ENCODE results near the gene KLK3.

DNA sequence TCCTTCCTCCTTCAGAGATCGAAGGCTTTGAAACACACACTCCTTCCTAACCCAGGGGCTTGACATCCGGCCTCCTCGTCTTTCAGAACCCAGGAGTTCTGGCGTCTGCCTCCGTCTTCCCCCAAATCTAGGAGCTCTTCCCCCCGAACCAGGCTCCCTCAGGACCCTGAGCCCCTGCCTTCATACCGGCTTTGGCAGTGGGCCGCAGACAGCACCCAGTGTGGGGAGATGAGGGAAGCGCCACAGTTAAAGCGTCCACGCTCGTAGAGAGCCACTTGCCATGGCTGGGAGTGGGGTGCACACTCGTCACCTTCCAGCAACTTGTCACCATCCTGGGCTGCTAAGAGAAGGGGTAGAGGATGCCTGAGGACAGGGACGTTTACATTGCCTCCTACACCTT, 27.2 kb upstream of the KLK3 start:
- TF ChIP-seq, protein P1, sequence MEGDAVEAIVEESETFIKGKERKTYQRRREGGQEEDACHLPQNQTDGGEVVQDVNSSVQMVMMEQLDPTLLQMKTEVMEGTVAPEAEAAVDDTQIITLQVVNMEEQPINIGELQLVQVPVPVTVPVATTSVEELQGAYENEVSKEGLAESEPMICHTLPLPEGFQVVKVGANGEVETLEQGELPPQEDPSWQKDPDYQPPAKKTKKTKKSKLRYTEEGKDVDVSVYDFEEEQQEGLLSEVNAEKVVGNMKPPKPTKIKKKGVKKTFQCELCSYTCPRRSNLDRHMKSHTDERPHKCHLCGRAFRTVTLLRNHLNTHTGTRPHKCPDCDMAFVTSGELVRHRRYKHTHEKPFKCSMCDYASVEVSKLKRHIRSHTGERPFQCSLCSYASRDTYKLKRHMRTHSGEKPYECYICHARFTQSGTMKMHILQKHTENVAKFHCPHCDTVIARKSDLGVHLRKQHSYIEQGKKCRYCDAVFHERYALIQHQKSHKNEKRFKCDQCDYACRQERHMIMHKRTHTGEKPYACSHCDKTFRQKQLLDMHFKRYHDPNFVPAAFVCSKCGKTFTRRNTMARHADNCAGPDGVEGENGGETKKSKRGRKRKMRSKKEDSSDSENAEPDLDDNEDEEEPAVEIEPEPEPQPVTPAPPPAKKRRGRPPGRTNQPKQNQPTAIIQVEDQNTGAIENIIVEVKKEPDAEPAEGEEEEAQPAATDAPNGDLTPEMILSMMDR (conservative IDR thresholded peaks at IDR 0.05; ENCODE audit: low read depth in 2 of 2), result no peak
- no peak for TF ChIP-seq POLR2AphosphoS5 (IDR thresholded peaks at IDR 0.05; ENCODE audit: low read depth)
- TF ChIP-seq, protein P2, sequence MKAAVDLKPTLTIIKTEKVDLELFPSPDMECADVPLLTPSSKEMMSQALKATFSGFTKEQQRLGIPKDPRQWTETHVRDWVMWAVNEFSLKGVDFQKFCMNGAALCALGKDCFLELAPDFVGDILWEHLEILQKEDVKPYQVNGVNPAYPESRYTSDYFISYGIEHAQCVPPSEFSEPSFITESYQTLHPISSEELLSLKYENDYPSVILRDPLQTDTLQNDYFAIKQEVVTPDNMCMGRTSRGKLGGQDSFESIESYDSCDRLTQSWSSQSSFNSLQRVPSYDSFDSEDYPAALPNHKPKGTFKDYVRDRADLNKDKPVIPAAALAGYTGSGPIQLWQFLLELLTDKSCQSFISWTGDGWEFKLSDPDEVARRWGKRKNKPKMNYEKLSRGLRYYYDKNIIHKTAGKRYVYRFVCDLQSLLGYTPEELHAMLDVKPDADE (IDR thresholded peaks at IDR 0.05), result no peak
- no peak for TF ChIP-seq EZH2phosphoT487 (IDR thresholded peaks at IDR 0.05; ENCODE audit: unreplicated experiment)
- TF ChIP-seq EZH2 (IDR thresholded peaks at IDR 0.05; ENCODE audit: low read depth, unreplicated experiment), result no peak
- no peak for TF ChIP-seq NANOG (IDR thresholded peaks at IDR 0.05; ENCODE audit: borderline replicate concordance)

Measured in GM23338 (cell line).